ENCODE results near the gene ATPAF1.

Gene ATPAF1

DNA sequence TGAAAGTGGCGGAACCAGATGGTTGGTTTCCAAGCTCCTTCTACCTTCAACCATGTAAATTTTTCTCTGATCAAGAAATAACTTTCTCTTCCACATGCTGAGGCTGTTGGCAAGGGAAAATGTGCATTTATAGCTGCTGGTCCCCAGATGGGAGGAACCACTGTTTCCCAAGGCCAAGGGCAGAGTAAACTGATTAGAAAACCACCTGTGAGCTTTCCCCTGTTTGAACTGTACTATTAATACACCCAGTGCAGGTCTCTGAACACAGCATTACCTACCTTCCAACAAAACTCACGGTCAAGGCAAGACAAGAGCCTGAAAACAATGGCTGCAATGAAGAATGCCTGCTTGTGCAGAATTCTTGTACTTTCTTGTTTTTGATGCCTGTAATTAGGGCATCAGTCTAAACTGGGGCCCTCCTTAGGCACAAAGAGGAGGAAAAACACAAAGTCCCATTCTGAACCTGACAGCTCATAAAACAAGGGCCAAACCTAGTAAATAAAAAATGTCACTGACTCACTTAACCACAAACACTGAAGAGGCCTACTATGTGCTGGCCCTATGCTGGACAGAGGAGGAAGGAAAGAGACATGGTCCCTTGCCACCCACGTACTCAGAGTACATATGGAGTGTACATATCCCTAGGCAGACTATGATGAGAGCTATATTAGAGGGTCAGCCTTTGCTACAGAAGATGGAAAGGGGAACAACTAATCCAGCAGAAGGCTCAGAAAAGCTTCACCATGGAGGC is 66.7 kb downstream of the ATPAF1 start:
- DNase-seq (ENCODE audit: low read depth in 2 of 2), result no peak
- no peak for TF ChIP-seq CTCF (IDR thresholded peaks at IDR 0.05; ENCODE audit: low read depth, low read length)
- H3K4me3 ChIP-seq (replicated peaks in 1 of 2; ENCODE audit: low read depth in 2 of 2, low read length in 2 of 2), result no peak overlapping the region

- H3K4me3 ChIP-seq (replicated peaks in 1 of 2; ENCODE audit: low read depth in 2 of 2, low read length in 2 of 2), result no peak overlapping the region
- no peak for DNase-seq (ENCODE audit: low read depth in 2 of 2)
- no peak for TF ChIP-seq CTCF (IDR thresholded peaks at IDR 0.05; ENCODE audit: low read depth, low read length)
These were observed 68.8 kb downstream of the ATPAF1 start for GRCh38 chr1:46599059-46599970.

DNA sequence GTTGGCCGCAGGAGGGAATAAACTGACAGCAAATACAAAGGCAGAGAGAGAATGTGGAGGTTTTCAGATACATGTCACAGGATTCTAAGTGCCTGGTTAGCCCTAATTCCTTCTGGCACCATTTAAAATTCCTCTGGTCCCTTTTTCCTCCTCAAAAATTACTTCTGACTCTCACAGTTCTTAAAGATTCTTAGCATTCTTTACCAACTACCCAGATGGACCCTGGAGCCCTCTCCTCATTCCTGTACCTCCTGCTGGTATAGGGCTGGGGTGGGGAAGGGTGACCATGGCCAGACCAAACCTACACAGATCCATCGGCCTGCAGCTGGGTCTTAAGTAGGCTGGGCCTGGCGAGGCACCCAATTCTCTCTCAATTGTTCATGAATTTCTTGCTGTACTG is 71.3 kb downstream of the ATPAF1 start:
- no peak overlapping the region for H3K4me3 ChIP-seq (replicated peaks in 1 of 2; ENCODE audit: low read depth in 2 of 2, low read length in 2 of 2)
- no peak for TF ChIP-seq CTCF (IDR thresholded peaks at IDR 0.05; ENCODE audit: low read depth, low read length)
- DNase-seq (ENCODE audit: low read depth in 2 of 2), result no peak

- no peak overlapping the region for H3K4me3 ChIP-seq (replicated peaks in 1 of 2; ENCODE audit: low read depth in 2 of 2, low read length in 2 of 2)
- DNase-seq (ENCODE audit: low read depth in 2 of 2), result no peak
- TF ChIP-seq CTCF (IDR thresholded peaks at IDR 0.05; ENCODE audit: low read depth, low read length), result no peak
These were observed 72.1 kb downstream of the ATPAF1 start for GRCh38 chr1:46596036-46596435.

GRCh38 chr1:46595127-46595526 is 73.0 kb downstream of the ATPAF1 start:
- DNase-seq (ENCODE audit: low read depth in 2 of 2), result no peak
- no peak overlapping the region for H3K4me3 ChIP-seq (replicated peaks in 1 of 2; ENCODE audit: low read depth in 2 of 2, low read length in 2 of 2)

GRCh38 chr1:46594063-46594462 is 74.1 kb downstream of the ATPAF1 start:
- no peak for TF ChIP-seq CTCF (IDR thresholded peaks at IDR 0.05; ENCODE audit: low read depth, low read length)
- DNase-seq (ENCODE audit: low read depth in 2 of 2), result no peak
- no peak overlapping the region for H3K4me3 ChIP-seq (replicated peaks in 1 of 2; ENCODE audit: low read depth in 2 of 2, low read length in 2 of 2)

More at GRCh38 chr1:46595127-46595526, 73.0 kb downstream of the ATPAF1 start:
- TF ChIP-seq CTCF (IDR thresholded peaks at IDR 0.05; ENCODE audit: low read depth, low read length), result no peak
